ENCODE measurements around the gene TFEC.
"Not testable (repeated sequence)": the region's sequence is repeated elsewhere in the genome, so short reads cannot be mapped to it uniquely, and the experiment has no call there.

The TFEC gene

DNA sequence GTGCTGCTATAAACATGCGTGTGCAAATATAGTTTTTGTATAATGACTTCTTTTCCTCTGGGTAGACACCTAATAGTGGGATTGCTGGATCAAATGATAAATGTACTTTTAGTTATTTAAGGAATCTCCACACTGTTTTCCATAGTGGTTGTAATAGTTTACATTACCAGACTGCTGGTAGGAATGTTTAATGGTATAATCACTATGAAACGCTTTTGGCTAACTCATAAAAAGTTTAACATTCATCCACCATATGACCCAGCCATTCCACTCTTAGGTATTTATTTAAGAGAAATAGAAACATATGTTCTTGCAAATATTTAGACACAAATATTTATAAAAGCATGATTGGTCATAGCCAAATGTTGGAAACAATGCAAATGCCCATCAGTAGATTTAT, 32.1 kb upstream of the TFEC start:
- TF ChIP-seq, protein P1, sequence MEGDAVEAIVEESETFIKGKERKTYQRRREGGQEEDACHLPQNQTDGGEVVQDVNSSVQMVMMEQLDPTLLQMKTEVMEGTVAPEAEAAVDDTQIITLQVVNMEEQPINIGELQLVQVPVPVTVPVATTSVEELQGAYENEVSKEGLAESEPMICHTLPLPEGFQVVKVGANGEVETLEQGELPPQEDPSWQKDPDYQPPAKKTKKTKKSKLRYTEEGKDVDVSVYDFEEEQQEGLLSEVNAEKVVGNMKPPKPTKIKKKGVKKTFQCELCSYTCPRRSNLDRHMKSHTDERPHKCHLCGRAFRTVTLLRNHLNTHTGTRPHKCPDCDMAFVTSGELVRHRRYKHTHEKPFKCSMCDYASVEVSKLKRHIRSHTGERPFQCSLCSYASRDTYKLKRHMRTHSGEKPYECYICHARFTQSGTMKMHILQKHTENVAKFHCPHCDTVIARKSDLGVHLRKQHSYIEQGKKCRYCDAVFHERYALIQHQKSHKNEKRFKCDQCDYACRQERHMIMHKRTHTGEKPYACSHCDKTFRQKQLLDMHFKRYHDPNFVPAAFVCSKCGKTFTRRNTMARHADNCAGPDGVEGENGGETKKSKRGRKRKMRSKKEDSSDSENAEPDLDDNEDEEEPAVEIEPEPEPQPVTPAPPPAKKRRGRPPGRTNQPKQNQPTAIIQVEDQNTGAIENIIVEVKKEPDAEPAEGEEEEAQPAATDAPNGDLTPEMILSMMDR (conservative IDR thresholded peaks at IDR 0.05; ENCODE audit: low read depth, low read length) = no peak
- H3K4me1 ChIP-seq (ENCODE audit: low read depth, poor library complexity, severe bottlenecking) = no peaks in the 10 kb centered on the region
- H3K27me3 ChIP-seq (ENCODE audit: insufficient read depth, low read depth) = no peaks in the 10 kb centered on the region
- no peaks in the 10 kb centered on the region for H4K20me1 ChIP-seq (ENCODE audit: insufficient read depth)
- H2AFZ ChIP-seq (ENCODE audit: low read depth) = no peak overlapping the region
- no peak overlapping the region for H3K4me2 ChIP-seq
- H3K79me2 ChIP-seq (ENCODE audit: insufficient read depth, low read depth) = no peaks in the 10 kb centered on the region
- no peak overlapping the region for H3K4me3 ChIP-seq (IDR thresholded peaks at IDR 0.05; ENCODE audit: insufficient read depth, low read depth, low read length)
- no peak overlapping the region for H3K9ac ChIP-seq
- H3K36me3 ChIP-seq (ENCODE audit: insufficient read depth) = no peaks in the 10 kb centered on the region
- H3K27ac ChIP-seq = no peak overlapping the region

DNA sequence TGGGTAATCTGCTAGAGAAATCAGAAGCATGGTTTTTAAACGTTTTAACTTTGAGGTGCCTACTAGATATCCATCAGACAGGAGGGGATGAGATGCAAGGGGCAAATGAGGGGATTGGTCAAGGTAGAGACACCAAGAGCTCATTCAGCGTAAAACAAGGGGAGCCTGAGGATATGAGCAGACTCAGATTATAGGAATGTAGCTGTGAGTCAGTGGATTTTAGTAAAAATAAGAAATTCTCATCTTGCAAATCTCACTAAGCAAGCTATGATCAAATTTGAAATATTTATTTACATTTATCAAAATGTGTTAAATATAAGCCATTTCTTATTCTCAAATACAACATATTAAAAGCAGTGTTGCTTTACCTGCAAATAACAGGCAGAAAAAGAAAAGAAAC, 21.4 kb upstream of the TFEC start:
- Histone ChIP-seq H3K9ac (no peak overlapping the region), H3K79me2 (ENCODE audit: insufficient read depth, low read depth) (no peaks in the 10 kb centered on the region), H3K4me3 (IDR thresholded peaks at IDR 0.05; ENCODE audit: insufficient read depth, low read depth, low read length) (no peak overlapping the region), H3K27me3 (ENCODE audit: insufficient read depth, low read depth) (no peaks in the 10 kb centered on the region), H4K20me1 (ENCODE audit: insufficient read depth) (no peaks in the 10 kb centered on the region), H3K4me1 (ENCODE audit: low read depth, poor library complexity, severe bottlenecking) (no peaks in the 10 kb centered on the region), H3K36me3 (ENCODE audit: insufficient read depth) (no peaks in the 10 kb centered on the region), H3K27ac (no peak overlapping the region), H3K4me2 (no peak overlapping the region), H2AFZ (ENCODE audit: low read depth) (no peak overlapping the region)
- TF ChIP-seq, protein P1 (conservative IDR thresholded peaks at IDR 0.05; ENCODE audit: low read depth, low read length) = no peak

DNA sequence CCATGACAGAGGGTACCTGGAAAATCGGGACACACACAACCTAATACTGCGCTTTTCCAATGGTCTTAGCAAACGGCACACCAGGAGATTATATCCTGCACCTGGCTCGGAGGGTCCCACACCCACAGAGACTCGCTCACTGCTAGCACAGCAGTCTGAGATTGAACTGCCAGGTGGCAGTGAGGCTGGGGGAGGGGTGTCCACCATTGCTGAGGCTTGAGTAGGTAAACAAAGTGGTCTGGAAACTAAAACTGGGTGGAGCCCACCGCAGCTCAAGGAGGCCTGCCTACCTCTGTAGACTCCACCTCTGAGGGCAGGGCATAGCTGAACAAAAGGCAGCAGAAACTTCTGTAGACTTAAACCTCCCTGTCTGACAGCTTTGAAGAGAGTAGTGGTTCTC, 16.7 kb upstream of the TFEC start:
- not testable (repeated sequence) for H3K79me2 ChIP-seq (ENCODE audit: insufficient read depth, low read depth); H3K4me1 ChIP-seq (ENCODE audit: low read depth, poor library complexity, severe bottlenecking); H4K20me1 ChIP-seq (ENCODE audit: insufficient read depth); H3K4me2 ChIP-seq; H3K9ac ChIP-seq; H3K4me3 ChIP-seq (IDR thresholded peaks at IDR 0.05; ENCODE audit: insufficient read depth, low read depth, low read length); H3K27ac ChIP-seq; H3K27me3 ChIP-seq (ENCODE audit: insufficient read depth, low read depth); H2AFZ ChIP-seq (ENCODE audit: low read depth); H3K36me3 ChIP-seq (ENCODE audit: insufficient read depth)

DNA sequence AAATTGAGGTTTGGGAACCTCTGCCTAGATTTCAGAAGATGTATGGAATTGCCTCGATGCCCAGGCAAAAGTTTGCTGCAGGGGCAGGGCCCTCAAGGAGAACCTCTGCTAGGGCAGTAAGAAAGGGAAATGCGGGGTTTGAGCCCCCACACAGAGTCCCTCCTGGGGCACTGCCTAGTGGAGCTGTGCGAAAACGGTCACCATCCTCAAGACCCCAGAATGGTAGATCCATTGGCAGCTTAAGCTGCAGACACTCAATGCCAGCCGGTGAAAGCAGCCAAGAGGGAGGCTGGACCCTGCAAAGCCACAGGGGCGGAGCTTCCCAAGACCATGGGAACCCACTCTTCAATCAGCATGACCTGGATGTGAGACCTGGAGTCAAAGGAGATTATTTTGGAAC, 15.0 kb upstream of the TFEC start:
- no peaks in the 10 kb centered on the region for H3K36me3 ChIP-seq (ENCODE audit: insufficient read depth)
- no peak overlapping the region for H3K9ac ChIP-seq
- TF ChIP-seq, protein P1 (conservative IDR thresholded peaks at IDR 0.05; ENCODE audit: low read depth, low read length) = no peak
- no peak overlapping the region for H3K27ac ChIP-seq
- H3K4me2 ChIP-seq = no peak overlapping the region
- no peaks in the 10 kb centered on the region for H3K79me2 ChIP-seq (ENCODE audit: insufficient read depth, low read depth)
- H3K4me1 ChIP-seq (ENCODE audit: low read depth, poor library complexity, severe bottlenecking) = no peaks in the 10 kb centered on the region
- H2AFZ ChIP-seq (ENCODE audit: low read depth) = no peak overlapping the region
- no peaks in the 10 kb centered on the region for H4K20me1 ChIP-seq (ENCODE audit: insufficient read depth)
- no peaks in the 10 kb centered on the region for H3K27me3 ChIP-seq (ENCODE audit: insufficient read depth, low read depth)
- no peak overlapping the region for H3K4me3 ChIP-seq (IDR thresholded peaks at IDR 0.05; ENCODE audit: insufficient read depth, low read depth, low read length)

DNA sequence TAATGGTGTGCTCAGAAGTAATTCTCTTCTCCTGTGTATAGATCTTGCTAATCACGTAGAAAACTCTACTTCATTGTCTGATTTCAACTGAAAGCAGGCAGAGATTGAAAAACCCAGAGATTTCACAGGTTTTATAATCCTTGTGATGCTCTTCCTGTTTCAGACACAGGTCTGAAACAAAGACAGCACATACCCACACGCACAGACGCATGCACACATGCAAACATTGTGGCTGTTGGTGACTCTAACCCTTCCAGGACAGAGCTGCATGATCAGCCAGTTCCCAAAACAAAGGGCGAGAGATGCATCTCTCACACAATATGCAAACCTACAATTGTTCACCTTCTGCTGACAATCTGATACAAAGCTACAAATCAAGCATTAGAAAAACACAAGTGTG, 11.1 kb upstream of the TFEC start:
- no peak overlapping the region for H3K4me3 ChIP-seq (IDR thresholded peaks at IDR 0.05; ENCODE audit: insufficient read depth, low read depth, low read length)
- TF ChIP-seq, protein P1 (conservative IDR thresholded peaks at IDR 0.05; ENCODE audit: low read depth, low read length) = no peak
- no peak overlapping the region for H3K4me2 ChIP-seq
- no peak overlapping the region for H3K9ac ChIP-seq
- no peak overlapping the region for H2AFZ ChIP-seq (ENCODE audit: low read depth)
- no peak overlapping the region for H3K27ac ChIP-seq
- no peaks in the 10 kb centered on the region for H3K27me3 ChIP-seq (ENCODE audit: insufficient read depth, low read depth)
- H3K4me1 ChIP-seq (ENCODE audit: low read depth, poor library complexity, severe bottlenecking) = no peaks in the 10 kb centered on the region
- no peaks in the 10 kb centered on the region for H3K79me2 ChIP-seq (ENCODE audit: insufficient read depth, low read depth)
- H3K36me3 ChIP-seq (ENCODE audit: insufficient read depth) = no peaks in the 10 kb centered on the region
- no peaks in the 10 kb centered on the region for H4K20me1 ChIP-seq (ENCODE audit: insufficient read depth)
